PC-3 (cell line): ENCODE data around the gene HOXC12.

Experiments
- EZH2 ChIP-seq: fragments of 300-600 bp; sonication (generic); IDR thresholded peaks from one replicate; pipeline ENCODE4 v1.6.1; 2017; ENCODE audit warnings: antibody characterized with exemption, mild to moderate bottlenecking, low read length; ENCODE audit not compliant: unreplicated experiment
- TF ChIP-seq, protein P1 (sequence below): fragments of 300-600 bp; sonication (generic); conservative IDR thresholded peaks from 2 replicates; pipeline ENCODE4 v1.5.1; 2017; ENCODE audit warnings: antibody characterized with exemption, low read depth, mild to moderate bottlenecking, low read length

DNA sequence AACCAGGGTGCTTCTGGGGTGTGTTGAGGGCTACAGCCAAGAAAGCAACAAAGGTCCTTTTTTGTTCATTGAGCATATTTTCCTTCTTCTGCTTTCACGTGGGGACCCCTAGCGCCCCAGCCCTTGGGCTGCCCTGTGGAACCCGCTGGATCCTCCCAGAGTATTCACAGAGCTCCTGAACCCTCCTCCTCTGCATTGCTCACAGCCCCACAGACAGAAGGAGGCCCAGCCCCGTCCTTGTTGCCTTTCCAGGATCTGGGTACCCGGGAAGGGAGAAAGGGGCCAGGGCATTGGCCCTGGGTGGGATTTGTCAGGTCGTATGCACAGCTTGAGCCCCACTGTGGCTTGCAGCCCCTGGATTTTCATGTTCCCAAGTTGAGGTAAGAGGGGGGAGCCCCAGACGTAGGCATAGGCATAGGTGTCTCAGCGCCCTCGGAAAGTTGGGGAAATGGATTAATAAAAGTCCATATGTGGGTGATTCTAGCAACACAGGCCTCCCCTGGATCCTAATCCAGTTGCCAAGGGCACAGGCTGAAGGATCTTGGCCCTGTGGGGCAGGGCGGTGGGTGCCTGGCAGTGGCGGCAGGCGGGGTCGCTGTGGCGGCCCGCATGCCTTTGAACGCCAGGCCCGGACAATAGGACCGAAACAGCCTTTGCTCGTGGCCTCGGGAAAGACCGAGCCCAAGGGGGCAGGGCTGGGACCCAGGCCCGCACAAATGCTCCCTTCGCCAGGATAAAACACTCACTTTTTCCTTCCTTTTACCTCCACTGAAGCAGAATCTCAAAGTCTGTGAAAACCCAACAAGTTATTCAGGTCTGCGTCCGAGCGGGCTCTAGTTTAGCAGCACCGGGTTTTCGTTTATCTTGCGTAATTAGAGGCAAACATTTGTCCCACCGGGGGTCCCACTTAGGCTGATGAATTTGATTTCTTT is 27.2 kb downstream of the HOXC12 start:
- TF ChIP-seq, protein P1, sequence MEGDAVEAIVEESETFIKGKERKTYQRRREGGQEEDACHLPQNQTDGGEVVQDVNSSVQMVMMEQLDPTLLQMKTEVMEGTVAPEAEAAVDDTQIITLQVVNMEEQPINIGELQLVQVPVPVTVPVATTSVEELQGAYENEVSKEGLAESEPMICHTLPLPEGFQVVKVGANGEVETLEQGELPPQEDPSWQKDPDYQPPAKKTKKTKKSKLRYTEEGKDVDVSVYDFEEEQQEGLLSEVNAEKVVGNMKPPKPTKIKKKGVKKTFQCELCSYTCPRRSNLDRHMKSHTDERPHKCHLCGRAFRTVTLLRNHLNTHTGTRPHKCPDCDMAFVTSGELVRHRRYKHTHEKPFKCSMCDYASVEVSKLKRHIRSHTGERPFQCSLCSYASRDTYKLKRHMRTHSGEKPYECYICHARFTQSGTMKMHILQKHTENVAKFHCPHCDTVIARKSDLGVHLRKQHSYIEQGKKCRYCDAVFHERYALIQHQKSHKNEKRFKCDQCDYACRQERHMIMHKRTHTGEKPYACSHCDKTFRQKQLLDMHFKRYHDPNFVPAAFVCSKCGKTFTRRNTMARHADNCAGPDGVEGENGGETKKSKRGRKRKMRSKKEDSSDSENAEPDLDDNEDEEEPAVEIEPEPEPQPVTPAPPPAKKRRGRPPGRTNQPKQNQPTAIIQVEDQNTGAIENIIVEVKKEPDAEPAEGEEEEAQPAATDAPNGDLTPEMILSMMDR, result no peak
- TF ChIP-seq EZH2, result no peak
